Measurements from ENCODE around the gene SFT2D1.

The SFT2D1 gene

DNA sequence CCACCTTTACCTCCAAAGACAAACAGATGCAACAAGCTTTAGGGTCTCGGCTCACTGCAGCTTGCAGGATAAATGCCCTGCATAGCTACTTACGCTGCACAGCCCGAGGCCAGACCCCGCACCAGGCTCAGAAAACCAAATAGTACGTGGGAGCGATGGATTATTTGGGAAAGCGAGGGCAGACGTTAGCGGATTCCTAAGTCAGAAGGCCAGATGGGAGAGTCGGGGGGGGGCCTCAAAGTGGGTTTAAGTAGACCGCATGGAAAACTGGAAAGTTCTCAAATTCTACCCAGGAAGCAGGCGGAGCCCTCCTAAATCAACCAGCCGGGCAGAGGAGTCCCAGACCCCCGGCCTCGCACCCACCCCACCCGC, 382 bp downstream of the SFT2D1 start:
- TF ChIP-seq, protein P1, sequence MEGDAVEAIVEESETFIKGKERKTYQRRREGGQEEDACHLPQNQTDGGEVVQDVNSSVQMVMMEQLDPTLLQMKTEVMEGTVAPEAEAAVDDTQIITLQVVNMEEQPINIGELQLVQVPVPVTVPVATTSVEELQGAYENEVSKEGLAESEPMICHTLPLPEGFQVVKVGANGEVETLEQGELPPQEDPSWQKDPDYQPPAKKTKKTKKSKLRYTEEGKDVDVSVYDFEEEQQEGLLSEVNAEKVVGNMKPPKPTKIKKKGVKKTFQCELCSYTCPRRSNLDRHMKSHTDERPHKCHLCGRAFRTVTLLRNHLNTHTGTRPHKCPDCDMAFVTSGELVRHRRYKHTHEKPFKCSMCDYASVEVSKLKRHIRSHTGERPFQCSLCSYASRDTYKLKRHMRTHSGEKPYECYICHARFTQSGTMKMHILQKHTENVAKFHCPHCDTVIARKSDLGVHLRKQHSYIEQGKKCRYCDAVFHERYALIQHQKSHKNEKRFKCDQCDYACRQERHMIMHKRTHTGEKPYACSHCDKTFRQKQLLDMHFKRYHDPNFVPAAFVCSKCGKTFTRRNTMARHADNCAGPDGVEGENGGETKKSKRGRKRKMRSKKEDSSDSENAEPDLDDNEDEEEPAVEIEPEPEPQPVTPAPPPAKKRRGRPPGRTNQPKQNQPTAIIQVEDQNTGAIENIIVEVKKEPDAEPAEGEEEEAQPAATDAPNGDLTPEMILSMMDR (IDR thresholded peaks at IDR 0.05; ENCODE audit: insufficient read depth, low read length, poor library complexity, severe bottlenecking): no peak
- Histone ChIP-seq H3K36me3 (ENCODE audit: control insufficient read depth, insufficient read depth, low read length) (peaks cover 8% of the 10 kb centered on the region), H3K4me3 (replicated peaks; ENCODE audit: low read depth, low read length) (peak overlapping the region; percentile 95), H3K27me3 (replicated peaks; ENCODE audit: control insufficient read depth, insufficient read depth, low read length) (no peaks in the 10 kb centered on the region)
- no peak for DNase-seq (ENCODE audit: extremely low read depth, insufficient read length)

DNA sequence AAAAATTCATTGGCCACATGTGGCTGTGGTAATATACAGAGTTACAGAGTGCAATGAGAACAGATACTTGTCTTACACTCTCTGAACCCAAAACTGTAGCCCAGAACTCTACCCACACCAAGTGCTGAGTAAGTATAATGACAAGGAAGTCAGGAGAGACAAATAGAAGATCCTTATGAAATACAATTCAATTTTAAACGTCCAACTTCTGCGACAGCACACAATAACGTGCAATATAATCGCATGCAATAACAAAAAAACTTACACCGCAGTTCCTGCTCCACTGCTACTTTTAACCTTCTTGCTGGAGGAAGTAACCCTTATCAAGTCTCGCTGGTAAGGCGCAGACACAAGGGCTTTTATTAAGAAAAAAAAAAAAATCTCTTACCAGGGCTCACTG, 881 bp downstream of the SFT2D1 start:
- peaks cover 10% of the 10 kb centered on the region for H3K36me3 ChIP-seq (ENCODE audit: control insufficient read depth, insufficient read depth, low read length)
- DNase-seq (ENCODE audit: extremely low read depth, insufficient read length): no peak

DNA sequence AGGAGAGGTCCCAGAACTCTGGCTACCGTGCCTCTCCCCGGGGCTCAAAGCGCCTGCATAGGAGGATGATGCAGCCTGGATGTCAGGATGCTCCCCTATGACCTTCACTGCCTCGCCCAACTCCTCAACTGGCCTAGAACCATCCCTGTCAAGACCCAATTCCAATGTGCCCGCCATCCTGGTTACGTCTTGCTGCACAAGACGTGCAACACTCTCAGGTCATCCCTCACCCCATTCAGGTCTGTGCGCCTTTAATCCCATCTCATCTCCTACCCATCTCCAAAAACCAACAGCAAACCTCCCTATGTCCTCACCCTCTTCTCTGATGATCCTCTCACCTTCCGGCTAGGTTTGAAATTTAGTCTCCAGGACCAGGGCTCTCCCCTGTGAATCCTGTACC, 3.5 kb downstream of the SFT2D1 start:
- H3K36me3 ChIP-seq (ENCODE audit: control insufficient read depth, insufficient read depth, low read length): peaks cover 12% of the 10 kb centered on the region
- no peak for DNase-seq (ENCODE audit: extremely low read depth, insufficient read length)
- peak overlapping the region; percentile 12 for H3K4me3 ChIP-seq (replicated peaks; ENCODE audit: low read depth, low read length)
- no peaks in the 10 kb centered on the region for H3K27me3 ChIP-seq (replicated peaks; ENCODE audit: control insufficient read depth, insufficient read depth, low read length)
- TF ChIP-seq, protein P1 (IDR thresholded peaks at IDR 0.05; ENCODE audit: insufficient read depth, low read length, poor library complexity, severe bottlenecking): no peak

More for the DNA sequence above, 881 bp downstream of the SFT2D1 start:
- TF ChIP-seq, protein P1 (IDR thresholded peaks at IDR 0.05; ENCODE audit: insufficient read depth, low read length, poor library complexity, severe bottlenecking): no peak
- peak overlapping the region; percentile 95 for H3K4me3 ChIP-seq (replicated peaks; ENCODE audit: low read depth, low read length)
- H3K27me3 ChIP-seq (replicated peaks; ENCODE audit: control insufficient read depth, insufficient read depth, low read length): no peaks in the 10 kb centered on the region

DNA sequence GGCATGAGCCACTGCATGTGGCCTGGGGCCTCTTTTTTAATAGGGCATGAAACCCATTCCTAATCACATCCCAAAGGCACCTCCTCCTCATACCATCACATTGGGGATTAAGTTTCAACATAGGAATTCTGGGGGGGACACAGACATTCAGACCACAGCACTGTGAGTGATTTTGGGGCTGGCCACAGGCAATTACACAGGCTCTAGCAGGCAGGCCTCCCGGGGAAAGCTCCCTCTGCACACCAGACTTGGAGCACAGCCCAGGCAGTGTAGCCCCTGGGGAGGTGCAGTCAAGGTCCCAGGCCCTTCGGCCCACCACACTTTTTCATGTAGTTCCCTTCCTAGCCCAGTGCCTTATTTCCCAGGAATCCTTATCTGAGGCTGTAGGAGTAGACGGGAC, 5.5 kb downstream of the SFT2D1 start:
- no peak for DNase-seq (ENCODE audit: extremely low read depth, insufficient read length)
- TF ChIP-seq, protein P1 (IDR thresholded peaks at IDR 0.05; ENCODE audit: insufficient read depth, low read length, poor library complexity, severe bottlenecking): no peak
- Histone ChIP-seq H3K4me3 (replicated peaks; ENCODE audit: low read depth, low read length) (no peak overlapping the region), H3K27me3 (replicated peaks; ENCODE audit: control insufficient read depth, insufficient read depth, low read length) (no peaks in the 10 kb centered on the region), H3K36me3 (ENCODE audit: control insufficient read depth, insufficient read depth, low read length) (peaks cover 16% of the 10 kb centered on the region)

DNA sequence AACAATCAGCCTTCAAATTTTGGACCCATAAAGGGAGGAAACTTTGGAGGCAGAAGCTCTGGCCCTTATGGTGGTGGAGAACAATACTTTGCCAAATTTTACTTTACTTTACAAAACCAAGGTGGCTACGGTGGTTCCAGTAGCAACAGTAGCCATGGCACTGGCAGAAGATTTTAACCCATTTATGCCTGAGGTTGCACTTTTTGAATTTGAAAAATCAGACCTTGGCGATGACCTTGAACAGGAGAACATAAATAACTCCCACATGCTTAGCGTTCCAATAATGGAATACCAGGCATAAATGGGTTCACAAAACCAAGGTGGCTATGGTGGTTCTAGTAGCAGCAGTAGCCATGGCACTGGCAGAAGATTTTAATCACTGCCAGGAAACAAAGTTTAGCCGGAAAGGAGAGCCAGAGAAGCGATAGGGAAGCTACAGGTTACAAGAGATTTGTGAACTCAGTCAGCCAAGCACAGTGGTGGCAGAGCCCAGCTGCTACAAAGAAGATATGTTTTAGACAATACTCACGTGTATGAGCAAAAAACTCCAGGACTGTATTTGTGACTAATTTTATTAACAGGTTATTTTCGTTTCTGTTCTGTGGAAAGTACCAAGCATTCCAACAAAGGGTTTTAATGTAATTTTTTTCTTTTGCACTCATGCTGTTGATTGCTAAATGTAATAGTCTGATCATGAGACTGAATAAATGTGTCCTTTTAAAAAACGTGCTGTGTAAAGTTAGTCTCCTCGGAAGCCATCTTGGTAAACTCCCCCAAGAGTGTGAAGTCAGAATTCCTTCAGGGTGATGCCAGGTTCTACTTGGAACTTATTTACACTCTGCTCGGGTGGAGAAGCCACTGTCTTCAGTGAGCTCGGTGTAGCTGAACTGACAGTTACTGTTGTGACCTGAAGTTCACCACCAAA, 6.7 kb downstream of the SFT2D1 start:
- Histone ChIP-seq H3K4me3 (replicated peaks; ENCODE audit: low read depth, low read length) (no peak overlapping the region), H3K36me3 (ENCODE audit: control insufficient read depth, insufficient read depth, low read length) (peaks cover 15% of the 10 kb centered on the region), H3K27me3 (replicated peaks; ENCODE audit: control insufficient read depth, insufficient read depth, low read length) (no peaks in the 10 kb centered on the region)
- no peak for DNase-seq (ENCODE audit: extremely low read depth, insufficient read length)
- TF ChIP-seq, protein P1 (IDR thresholded peaks at IDR 0.05; ENCODE audit: insufficient read depth, low read length, poor library complexity, severe bottlenecking): no peak
